C4-2B (cell line): Measurements from ENCODE around the gene PDZRN4.

Experiments
- ZFX ChIP-seq: fragments of 450-650 bp; IDR thresholded peaks from 2 replicates; pipeline ENCODE4 v1.6.1; 2017
- TF ChIP-seq, protein P1 (sequence below): fragments of 450-650 bp; conservative IDR thresholded peaks from 2 replicates; pipeline ENCODE4 v1.5.1; 2017; ENCODE audit warnings: mild to moderate bottlenecking

- TF ChIP-seq, protein P1, sequence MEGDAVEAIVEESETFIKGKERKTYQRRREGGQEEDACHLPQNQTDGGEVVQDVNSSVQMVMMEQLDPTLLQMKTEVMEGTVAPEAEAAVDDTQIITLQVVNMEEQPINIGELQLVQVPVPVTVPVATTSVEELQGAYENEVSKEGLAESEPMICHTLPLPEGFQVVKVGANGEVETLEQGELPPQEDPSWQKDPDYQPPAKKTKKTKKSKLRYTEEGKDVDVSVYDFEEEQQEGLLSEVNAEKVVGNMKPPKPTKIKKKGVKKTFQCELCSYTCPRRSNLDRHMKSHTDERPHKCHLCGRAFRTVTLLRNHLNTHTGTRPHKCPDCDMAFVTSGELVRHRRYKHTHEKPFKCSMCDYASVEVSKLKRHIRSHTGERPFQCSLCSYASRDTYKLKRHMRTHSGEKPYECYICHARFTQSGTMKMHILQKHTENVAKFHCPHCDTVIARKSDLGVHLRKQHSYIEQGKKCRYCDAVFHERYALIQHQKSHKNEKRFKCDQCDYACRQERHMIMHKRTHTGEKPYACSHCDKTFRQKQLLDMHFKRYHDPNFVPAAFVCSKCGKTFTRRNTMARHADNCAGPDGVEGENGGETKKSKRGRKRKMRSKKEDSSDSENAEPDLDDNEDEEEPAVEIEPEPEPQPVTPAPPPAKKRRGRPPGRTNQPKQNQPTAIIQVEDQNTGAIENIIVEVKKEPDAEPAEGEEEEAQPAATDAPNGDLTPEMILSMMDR, result no peak
- no peak for TF ChIP-seq ZFX
These were observed 285.9 kb downstream of the PDZRN4 start for GRCh38 chr12:41474001-41474400.
